H1 (cell line): Measurements from ENCODE around the gene DOCK9. TPM values are rescaled to one million over a fixed set of nuclear protein-coding genes. Genes with fewer than 3 reads are reported as not detected.
"Not testable (repeated sequence)": the region's sequence is repeated elsewhere in the genome, so short reads cannot be mapped to it uniquely, and the experiment has no call there.

Experiments
- CTCF ChIA-PET: fragments of 300-600 bp; sonication (Branson Sonifier 250); formaldehyde crosslinking; loops from one replicate; lab custom pipeline; 2021; ENCODE audit not compliant: partially characterized antibody; lab: Charles Lee
- POLR2A ChIA-PET: fragments of 300-600 bp; sonication (Branson Sonifier 250); formaldehyde crosslinking; loops from one replicate; lab custom pipeline; 2021; ENCODE audit warnings: inconsistent platforms; ENCODE audit not compliant: partially characterized antibody; lab: Charles Lee
- DNase-seq, 2 experiments: peaks; one replicate each; pipeline versions ENCODE4 v3.0.0 to v3.0.0-alpha.2; 2010 to 2022; ENCODE audit warnings: low spot score in 2 of 2, low read depth in 1 of 2, mixed read lengths in 1 of 2
- FAIRE-seq: peaks from 2 replicates; lab custom pipeline; 2011; peaks lifted over from hg19 to GRCh38; lab: Jason Lieb, UNC
- H2AFZ ChIP-seq: 2 replicates; pipeline ENCODE4 v1.8.1; 2012; ENCODE audit warnings: low read length, inconsistent platforms
- H2AK5ac ChIP-seq: 2 replicates; pipeline ENCODE4 v1.6.1; 2013; ENCODE audit warnings: low read depth, low read length
- H2BK120ac ChIP-seq: replicated peaks from 2 replicates; pipeline ENCODE3; 2013; ENCODE audit warnings: low read depth, low read length, inconsistent platforms
- H2BK12ac ChIP-seq: 2 replicates; pipeline ENCODE4 v1.6.1; 2013; ENCODE audit warnings: low read depth, low read length
- H2BK15ac ChIP-seq: 2 replicates; pipeline ENCODE4 v1.6.1; 2013; ENCODE audit warnings: low read length
- H2BK20ac ChIP-seq: 2 replicates; pipeline ENCODE4 v1.6.1; 2013; ENCODE audit warnings: low read length
- H2BK5ac ChIP-seq: 2 replicates; pipeline ENCODE4 v1.6.1; 2013; ENCODE audit warnings: low read depth, low read length
- H3K14ac ChIP-seq: 2 replicates; pipeline ENCODE4 v1.6.1; 2013; ENCODE audit warnings: inconsistent platforms; ENCODE audit not compliant: insufficient read length
- H3K18ac ChIP-seq: 2 replicates; pipeline ENCODE4 v1.6.1; 2013; ENCODE audit warnings: low read length; ENCODE audit errors: extremely low read depth
- H3K23ac ChIP-seq: 2 replicates; pipeline ENCODE4 v1.6.1; 2013; ENCODE audit warnings: inconsistent platforms; ENCODE audit not compliant: insufficient read length
- H3K23me2 ChIP-seq: 2 replicates; pipeline ENCODE4 v1.6.1; 2013; ENCODE audit warnings: low read depth, low read length
- H3K27ac ChIP-seq: 2 replicates; pipeline ENCODE4 v1.6.1; 2011; ENCODE audit warnings: low read depth, low read length, inconsistent platforms
- H3K27me3 ChIP-seq, 4 experiments: replicated peaks in 1 of 4; 1 replicate in 1 of 4; 2 replicates in 3 of 4; pipeline versions ENCODE4 v1.6.1 to v1.8.1; 2011 to 2013; ENCODE audit warnings: low read length in 3 of 4, mild to moderate bottlenecking in 3 of 4, inconsistent platforms in 2 of 4, mixed read lengths in 2 of 4, moderate library complexity in 1 of 4; ENCODE audit not compliant: control insufficient read depth in 3 of 4, insufficient read depth in 3 of 4; ENCODE audit errors: extremely low read depth in 1 of 4
- H3K36me3 ChIP-seq, 4 experiments: 2 replicates each; pipeline versions ENCODE4 v1.6.1 to v1.8.1; 2011 to 2013; ENCODE audit warnings: mild to moderate bottlenecking in 4 of 4, low read length in 3 of 4, moderate library complexity in 2 of 4, control low read depth in 1 of 4, inconsistent platforms in 1 of 4; ENCODE audit not compliant: insufficient read depth in 4 of 4, control insufficient read depth in 2 of 4
- H3K4ac ChIP-seq: replicated peaks from 2 replicates; pipeline ENCODE3; 2013; ENCODE audit warnings: low read length, low read depth, mixed read lengths, inconsistent platforms; ENCODE audit not compliant: insufficient read length
- H3K4me1 ChIP-seq, 4 experiments: replicated peaks in 1 of 4; 1 replicate in 1 of 4; 2 replicates in 3 of 4; pipeline versions ENCODE4 v1.6.1 to v1.8.1; 2011 to 2013; ENCODE audit warnings: low read length in 3 of 4, inconsistent platforms in 2 of 4, mixed read lengths in 1 of 4; ENCODE audit not compliant: insufficient read depth in 4 of 4, control insufficient read depth in 3 of 4
- H3K4me2 ChIP-seq, 2 experiments: 2 replicates each; pipeline versions ENCODE4 v1.6.1 to v1.8.1; 2011 to 2013; ENCODE audit warnings: low read depth in 2 of 2, low read length in 2 of 2, control low read depth in 1 of 2, inconsistent platforms in 1 of 2, mild to moderate bottlenecking in 1 of 2; ENCODE audit not compliant: insufficient read depth in 1 of 2
- H3K4me3 ChIP-seq, 4 experiments: fragments of 200-600, 300-600 bp in 1 of 4; sonication (generic), shearing (Covaris generic), sonication (Bioruptor Twin) in 1 of 4; 2 replicates each; pipeline versions ENCODE4 v1.5.1 to v1.8.1; 2011 to 2016; ENCODE audit warnings: low read length in 4 of 4, low read depth in 3 of 4, control low read depth in 2 of 4, inconsistent platforms in 2 of 4, mild to moderate bottlenecking in 2 of 4, mixed read lengths in 1 of 4, moderate library complexity in 1 of 4; ENCODE audit not compliant: insufficient read depth in 2 of 4; ENCODE audit errors: extremely low read depth in 1 of 4
- H3K56ac ChIP-seq: replicated peaks from 2 replicates; pipeline ENCODE3; 2013; ENCODE audit warnings: low read depth, mild to moderate bottlenecking, mixed read lengths, low read length, inconsistent platforms; ENCODE audit not compliant: insufficient read length
- H3K79me1 ChIP-seq: 2 replicates; pipeline ENCODE4 v1.6.1; 2013; ENCODE audit warnings: low read depth, low read length, control low read depth
- H3K79me2 ChIP-seq, 2 experiments: 2 replicates each; pipeline versions ENCODE4 v1.6.1 to v1.8.1; 2012 to 2013; ENCODE audit warnings: low read length in 2 of 2, mild to moderate bottlenecking in 2 of 2, inconsistent platforms in 1 of 2; ENCODE audit not compliant: insufficient read depth in 2 of 2, control insufficient read depth in 1 of 2
- H3K9ac ChIP-seq, 4 experiments: replicated peaks in 1 of 4; 1 replicate in 1 of 4; 2 replicates in 3 of 4; pipeline versions ENCODE4 v1.6.1 to v1.8.1; 2011 to 2013; ENCODE audit warnings: low read depth in 3 of 4, low read length in 3 of 4, control low read depth in 2 of 4, mild to moderate bottlenecking in 2 of 4, moderate library complexity in 2 of 4, inconsistent platforms in 1 of 4; ENCODE audit errors: extremely low read depth in 1 of 4
- H3K9me3 ChIP-seq, 2 experiments: 2 replicates each; pipeline versions ENCODE4 v1.6.1 to v1.8.1; 2012 to 2013; ENCODE audit warnings: mild to moderate bottlenecking in 2 of 2, moderate library complexity in 2 of 2, control low read depth in 1 of 2, inconsistent platforms in 1 of 2, low read depth in 1 of 2, low read length in 1 of 2, mixed read lengths in 1 of 2; ENCODE audit not compliant: insufficient read depth in 2 of 2
- H4K20me1 ChIP-seq, 2 experiments: replicated peaks in 1 of 2; 2 replicates each; pipeline versions ENCODE3 to v1.8.1; 2011 to 2013; ENCODE audit warnings: inconsistent platforms in 2 of 2, low read length in 2 of 2, mild to moderate bottlenecking in 1 of 2; ENCODE audit not compliant: insufficient read depth in 2 of 2, control insufficient read depth in 1 of 2
- H4K5ac ChIP-seq: 2 replicates; pipeline ENCODE4 v1.6.1; 2013; ENCODE audit warnings: low read length, low read depth, mixed read lengths, inconsistent platforms; ENCODE audit not compliant: insufficient read length
- H4K8ac ChIP-seq: 2 replicates; pipeline ENCODE4 v1.8.0; 2013; ENCODE audit warnings: mild to moderate bottlenecking, moderate library complexity, low read length, inconsistent platforms; ENCODE audit not compliant: insufficient read depth; ENCODE audit errors: extremely low read depth
- H4K91ac ChIP-seq: replicated peaks from 2 replicates; pipeline ENCODE3; 2013; ENCODE audit warnings: low read length, mixed read lengths, inconsistent platforms; ENCODE audit not compliant: insufficient read length
- WGBS, 2 experiments: shearing (Covaris generic) in 1 of 2; methylation state at CpG; one replicate each; pipeline versions ENCODE4 v1.1.6 to v1.1.7; 2013 to 2015; ENCODE audit warnings: low lambda C conversion rate in 2 of 2, mixed read lengths in 2 of 2, inconsistent platforms in 1 of 2, low coverage in 1 of 2, missing lambda C conversion rate in 1 of 2; ENCODE audit not compliant: insufficient replicate concordance in 2 of 2, insufficient coverage in 1 of 2, insufficient read length in 1 of 2; ENCODE audit errors: extremely low coverage in 1 of 2, missing lambda C conversion rate in 1 of 2; 5-methylcytosine and 5-hydroxymethylcytosine counted together
- polyA plus RNA-seq, 7 experiments: library from polyadenylated mRNA; depleted of rRNA in 3 of 7; stranded (reverse) in 5 of 7; unstranded in 2 of 7; fragments of >200 nt in 5 of 7; fragments of 200-250 nt in 2 of 7; gene quantifications; 1 replicate in 5 of 7; 2 replicates in 1 of 7; 4 replicates in 1 of 7; pipeline versions ENCODE4 v1.2.1 to v1.2.3, GENCODE V29; 2011 to 2013; ENCODE audit warnings: missing spikeins in 2 of 7, mixed read lengths in 2 of 7
- total RNA-seq: library from RNA; stranded (reverse); fragmentation: NEBNext Ultra II Directional; extraction: Animal tissue kit (Norgen Biotek cat#: 25700); gene quantifications from 2 replicates; pipeline ENCODE4 v1.2.1, GENCODE V29; 2021

Gene DOCK9
- total and polyA plus RNA-seq, 2 of the 8 experiments (the other 6 are each of a cell fraction or from before 2014, with no cell fraction given) = 21.6 to 31.5 TPM

- H2BK5ac ChIP-seq, H2AK5ac ChIP-seq, H4K20me1 ChIP-seq, H3K4me1 ChIP-seq, H3K36me3 ChIP-seq, H4K5ac ChIP-seq, H3K14ac ChIP-seq, CTCF ChIA-PET, H2BK12ac ChIP-seq, H4K91ac ChIP-seq, H3K4ac ChIP-seq, H4K8ac ChIP-seq, H3K27ac ChIP-seq, H3K18ac ChIP-seq, H3K79me2 ChIP-seq, H3K79me1 ChIP-seq, H3K56ac ChIP-seq, H3K4me3 ChIP-seq, DNase-seq, POLR2A ChIA-PET, FAIRE-seq, H2BK15ac ChIP-seq, H3K9me3 ChIP-seq, H3K9ac ChIP-seq, H3K4me2 ChIP-seq, H2BK20ac ChIP-seq, H2AFZ ChIP-seq, H2BK120ac ChIP-seq, H3K23ac ChIP-seq: not testable (repeated sequence)
- peaks cover 0 to 23% (median 16%) of the 10 kb centered on the region in 4 experiments; a peak in 6 of 7 replicates for H3K27me3 ChIP-seq
- 77% methylated on average over 4 of the region's 4 CpGs; no CpG with 5 or more reads in 1 of the 2 experiments for WGBS, 2 experiments
- peaks cover 13% of the 10 kb centered on the region; the same call in 1 of the 2 replicates for H3K23me2 ChIP-seq
These were observed 223.4 kb downstream of the DOCK9 start for GRCh38 chr13:98754468-98754867.
